GM12873 (cell line): ENCODE measurements around the gene BRD2.
A peak's percentile ranks its signal among the peaks of the same experiment; 100 is the strongest.

Experiments
- CTCF ChIP-seq: IDR thresholded peaks from 2 replicates; pipeline ENCODE4 v1.5.1; 2012; ENCODE audit warnings: low read depth, mild to moderate bottlenecking, moderate library complexity, low read length, control low read depth; ENCODE audit not compliant: insufficient read depth; ENCODE audit errors: missing control alignments

The BRD2 gene

GRCh38 chr6:32971242-32971580 is 2.8 kb downstream of the BRD2 start:
- no peak for TF ChIP-seq CTCF

GRCh38 chr6:32971581-32972352 is 3.4 kb downstream of the BRD2 start:
- TF ChIP-seq CTCF = peak; percentile 5

- no peak for TF ChIP-seq CTCF
These were observed 4.2 kb downstream of the BRD2 start for GRCh38 chr6:32972353-32973143.

GRCh38 chr6:32973144-32974015 is 5.0 kb downstream of the BRD2 start:
- no peak for TF ChIP-seq CTCF

GRCh38 chr6:32974016-32974333 is 5.6 kb downstream of the BRD2 start:
- no peak for TF ChIP-seq CTCF

GRCh38 chr6:32974541-32975308 is 6.3 kb downstream of the BRD2 start:
- no peak for TF ChIP-seq CTCF

- TF ChIP-seq CTCF = no peak
These were observed 7.5 kb downstream of the BRD2 start for GRCh38 chr6:32975886-32976285.
